ENCODE results near the gene APBB2. TPM values are rescaled to one million over a fixed set of nuclear protein-coding genes. Genes with fewer than 3 reads are reported as not detected.
"Not testable (repeated sequence)": the region's sequence is repeated elsewhere in the genome, so short reads cannot be mapped to it uniquely, and the experiment has no call there.

APBB2 gene
- total and polyA plus RNA-seq, 3 experiments from 2014 or later = 0.86 to 1.1 TPM; not detected in 1

DNA sequence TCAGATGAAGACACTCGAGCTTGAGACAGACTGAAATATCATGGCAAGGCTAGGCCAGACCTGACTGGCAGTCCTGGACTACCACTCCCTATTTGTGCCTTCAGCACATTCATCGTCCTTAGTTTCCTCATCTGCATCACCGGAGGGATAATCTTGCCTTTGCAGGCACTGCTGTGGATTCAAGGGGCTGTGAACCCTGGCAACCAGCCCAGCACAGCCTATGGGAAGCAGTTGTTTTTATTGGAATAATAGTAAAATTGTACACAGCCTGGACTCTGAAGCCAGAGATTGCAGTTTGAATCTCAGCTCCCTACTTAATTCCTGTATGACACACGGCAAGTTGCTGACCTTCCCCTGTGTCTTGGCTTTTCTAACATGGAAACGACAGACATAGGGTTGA is 303.6 kb downstream of the APBB2 start:
- no peak for DNase-seq
- Mint-ChIP-seq H3K27ac (no peak overlapping the region), H3K9me3 (peaks cover 0 to 5% (median 0%) of the 10 kb centered on the region in 5 donors), H3K4me3 (no peak overlapping the region), H3K27me3 (peaks cover 3 to 12% of the 10 kb centered on the region in 2 donors), H3K36me3 (no peaks in the 10 kb centered on the region), H3K4me1 (peaks cover 6 to 13% (median 13%) of the 10 kb centered on the region in 3 donors)
- POLR2A ChIA-PET = no interaction called here
- H3K27me3 ChIP-seq (ENCODE audit: insufficient read depth, low read length, poor library complexity, severe bottlenecking) = no peaks in the 10 kb centered on the region
- H3K36me3 ChIP-seq (ENCODE audit: insufficient read depth, low read length) = no peaks in the 10 kb centered on the region
- H3K4me1 ChIP-seq (ENCODE audit: insufficient read depth, low read length) = no peaks in the 10 kb centered on the region
- no peak overlapping the region for H3K4me3 ChIP-seq (ENCODE audit: low read length)
- H3K9me3 ChIP-seq (ENCODE audit: low read length) = no peaks in the 10 kb centered on the region
- CTCF ChIA-PET = interaction anchor here (1.0 kb wide), 2 partner anchors 12 to 14 kb away, joined by 3 to 4 read pairs; no protein-coding TSS in a partner anchor
- H3K27ac ChIP-seq (ENCODE audit: low read depth, low read length) = no peak overlapping the region

DNA sequence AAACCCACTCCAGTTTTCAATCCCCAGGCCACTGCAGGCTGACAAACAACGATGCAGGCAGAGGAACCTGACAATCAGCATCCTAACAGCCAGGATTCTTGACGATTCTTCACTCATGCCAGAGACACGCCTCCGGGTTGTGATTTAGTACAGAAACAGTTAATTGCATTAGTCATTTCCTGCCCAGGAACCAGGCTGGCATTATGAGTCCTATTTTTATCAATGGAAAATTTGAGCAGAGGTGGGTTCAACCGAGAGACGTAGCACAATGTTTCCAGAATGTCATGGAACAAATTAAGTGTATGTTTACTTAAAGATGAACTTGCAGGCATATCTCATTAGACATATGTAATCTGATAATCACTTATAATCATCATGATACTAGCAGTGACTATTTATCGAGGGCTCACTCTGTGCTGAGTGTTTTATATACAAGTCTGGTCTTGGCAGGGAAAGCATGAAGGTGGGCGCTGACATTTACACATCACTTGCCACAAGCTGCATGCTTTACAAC is 304.9 kb downstream of the APBB2 start:
- ChIA-PET CTCF (interaction anchor here (1.0 kb wide), 1 partner anchor 14 kb away, joined by 4 read pairs; no protein-coding TSS in a partner anchor), POLR2A (no interaction called here)
- Histone ChIP-seq H3K27me3 (ENCODE audit: insufficient read depth, low read length, poor library complexity, severe bottlenecking) (no peaks in the 10 kb centered on the region), H3K36me3 (ENCODE audit: insufficient read depth, low read length) (no peaks in the 10 kb centered on the region), H3K27ac (ENCODE audit: low read depth, low read length) (no peak overlapping the region), H3K4me1 (ENCODE audit: insufficient read depth, low read length) (no peaks in the 10 kb centered on the region), H3K9me3 (ENCODE audit: low read length) (no peaks in the 10 kb centered on the region), H3K4me3 (ENCODE audit: low read length) (no peak overlapping the region)
- H3K4me3 Mint-ChIP-seq = no peak overlapping the region
- H3K9me3 Mint-ChIP-seq = peaks cover 0 to 1% (median 0%) of the 10 kb centered on the region in 5 donors
- H3K27me3 Mint-ChIP-seq = peaks cover 3 to 17% of the 10 kb centered on the region in 2 donors
- H3K27ac Mint-ChIP-seq = no peak overlapping the region
- H3K36me3 Mint-ChIP-seq = no peaks in the 10 kb centered on the region
- DNase-seq = no peak
- H3K4me1 Mint-ChIP-seq = peaks cover 6 to 13% (median 13%) of the 10 kb centered on the region in 3 donors

DNA sequence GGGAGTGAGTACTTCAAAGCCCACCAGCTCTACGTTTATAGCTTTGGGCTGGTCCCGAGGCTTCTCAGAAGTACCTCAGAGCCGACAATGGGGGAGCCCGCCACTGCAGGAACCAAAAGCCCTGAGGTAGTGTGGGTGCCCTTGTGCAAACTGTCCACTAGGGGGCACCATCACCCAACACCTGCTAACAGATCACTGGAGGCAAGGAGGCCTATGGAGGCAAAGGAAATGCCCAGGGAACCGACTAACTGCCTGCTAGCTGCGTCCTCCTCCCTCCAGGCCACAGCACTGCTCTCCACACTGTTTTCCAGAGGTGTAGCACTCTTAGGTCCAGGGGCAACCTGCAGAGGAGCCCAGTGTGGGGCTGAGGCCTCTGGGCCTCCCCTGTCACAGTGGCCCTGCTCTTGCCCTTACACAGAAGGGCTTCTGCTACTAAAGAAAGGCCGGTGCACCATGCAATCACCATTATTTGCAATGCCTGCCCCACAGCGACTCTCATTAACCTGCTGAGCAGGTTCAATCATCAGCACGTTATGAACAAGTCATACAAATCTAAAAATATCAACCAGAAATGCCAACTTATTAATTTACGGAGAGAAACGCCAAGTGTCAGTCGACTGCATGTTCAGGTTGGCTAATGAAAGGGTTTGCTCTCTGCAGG is 305.5 kb downstream of the APBB2 start:
- Histone ChIP-seq H3K9me3 (ENCODE audit: low read length) (no peaks in the 10 kb centered on the region), H3K4me3 (ENCODE audit: low read length) (no peak overlapping the region), H3K27me3 (ENCODE audit: insufficient read depth, low read length, poor library complexity, severe bottlenecking) (no peaks in the 10 kb centered on the region), H3K36me3 (ENCODE audit: insufficient read depth, low read length) (no peaks in the 10 kb centered on the region), H3K4me1 (ENCODE audit: insufficient read depth, low read length) (no peaks in the 10 kb centered on the region), H3K27ac (ENCODE audit: low read depth, low read length) (no peak overlapping the region)
- Mint-ChIP-seq H3K27me3 (peaks cover 3 to 17% of the 10 kb centered on the region in 2 donors), H3K4me3 (no peak overlapping the region), H3K4me1 (peaks cover 6 to 13% (median 13%) of the 10 kb centered on the region in 3 donors), H3K27ac (no peak overlapping the region), H3K36me3 (no peaks in the 10 kb centered on the region), H3K9me3 (no peaks in the 10 kb centered on the region)
- POLR2A ChIA-PET = no interaction called here
- CTCF ChIA-PET = interaction anchor here (1.1 to 1.4 kb wide), 2 partner anchors 9 to 12 kb away, joined by 4 to 8 read pairs; no protein-coding TSS in a partner anchor
- DNase-seq = peak; percentile 14 to 61 (median 28)

DNA sequence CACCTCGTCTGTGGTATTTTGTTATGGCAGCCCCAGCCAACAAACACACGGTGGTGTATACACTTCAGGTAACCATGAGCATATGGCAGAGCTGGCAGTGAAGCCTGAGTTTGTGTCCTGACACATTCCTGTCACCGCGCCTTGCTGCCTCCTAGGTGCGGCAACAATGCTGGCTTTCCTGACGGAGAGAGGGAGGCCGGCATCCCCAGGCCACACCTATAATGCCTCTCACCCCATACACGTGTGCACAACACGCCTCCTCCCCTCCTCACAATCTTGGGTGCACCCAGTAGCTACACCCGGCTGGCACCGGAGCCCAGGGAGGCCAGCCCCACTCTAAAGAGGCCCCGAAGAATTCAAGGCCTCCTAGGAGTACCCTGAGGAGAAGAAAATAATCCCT is 306.0 kb downstream of the APBB2 start:
- no peak overlapping the region for H3K4me3 Mint-ChIP-seq
- H3K27me3 Mint-ChIP-seq = peaks cover 3 to 17% of the 10 kb centered on the region in 2 donors
- peaks cover 6 to 13% (median 13%) of the 10 kb centered on the region in 3 donors for H3K4me1 Mint-ChIP-seq
- no peaks in the 10 kb centered on the region for H3K27me3 ChIP-seq (ENCODE audit: insufficient read depth, low read length, poor library complexity, severe bottlenecking)
- DNase-seq = no peak
- H3K36me3 Mint-ChIP-seq = no peaks in the 10 kb centered on the region
- no peaks in the 10 kb centered on the region for H3K36me3 ChIP-seq (ENCODE audit: insufficient read depth, low read length)
- CTCF ChIA-PET = interaction anchor here (1.1 to 1.4 kb wide), 2 partner anchors 10 to 12 kb away, joined by 4 to 8 read pairs; no protein-coding TSS in a partner anchor
- H3K27ac ChIP-seq (ENCODE audit: low read depth, low read length) = no peak overlapping the region
- no peak overlapping the region for H3K27ac Mint-ChIP-seq
- H3K4me3 ChIP-seq (ENCODE audit: low read length) = no peak overlapping the region
- POLR2A ChIA-PET = no interaction called here
- H3K9me3 ChIP-seq (ENCODE audit: low read length) = no peaks in the 10 kb centered on the region
- H3K9me3 Mint-ChIP-seq = no peaks in the 10 kb centered on the region
- no peaks in the 10 kb centered on the region for H3K4me1 ChIP-seq (ENCODE audit: insufficient read depth, low read length)

DNA sequence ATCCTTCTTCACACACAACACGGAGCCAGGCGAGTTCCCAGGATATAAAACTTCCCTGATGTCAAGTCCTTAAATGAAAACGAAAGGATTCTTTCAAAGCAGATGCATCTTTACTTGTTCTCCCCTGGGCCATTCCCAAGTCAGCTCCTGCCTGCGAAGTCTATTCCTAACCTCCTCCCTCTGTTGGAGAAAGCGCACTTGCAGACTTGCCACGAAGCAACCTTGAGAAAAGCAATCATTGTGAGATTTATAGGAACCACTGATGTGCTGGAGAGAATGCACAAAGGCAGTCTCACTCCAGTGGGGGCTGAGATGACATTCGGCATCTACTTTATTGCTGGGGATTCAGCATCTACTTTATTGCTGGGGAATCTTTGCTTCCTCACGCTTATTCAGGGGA is 308.9 kb downstream of the APBB2 start:
- H3K4me1 ChIP-seq (ENCODE audit: insufficient read depth, low read length) = no peaks in the 10 kb centered on the region
- no peak overlapping the region for H3K27ac Mint-ChIP-seq
- no peaks in the 10 kb centered on the region for H3K9me3 ChIP-seq (ENCODE audit: low read length)
- H3K36me3 ChIP-seq (ENCODE audit: insufficient read depth, low read length) = no peaks in the 10 kb centered on the region
- H3K36me3 Mint-ChIP-seq = no peaks in the 10 kb centered on the region
- H3K4me3 Mint-ChIP-seq = no peak overlapping the region
- H3K27me3 ChIP-seq (ENCODE audit: insufficient read depth, low read length, poor library complexity, severe bottlenecking) = no peaks in the 10 kb centered on the region
- ChIA-PET CTCF (no interaction called here), POLR2A (no interaction called here)
- H3K4me3 ChIP-seq (ENCODE audit: low read length) = no peak overlapping the region
- no peaks in the 10 kb centered on the region for H3K9me3 Mint-ChIP-seq
- H3K27ac ChIP-seq (ENCODE audit: low read depth, low read length) = no peak overlapping the region
- no peak for DNase-seq
- H3K4me1 Mint-ChIP-seq = peaks cover 6 to 13% (median 13%) of the 10 kb centered on the region in 3 donors
- peaks cover 2 to 13% of the 10 kb centered on the region in 2 donors for H3K27me3 Mint-ChIP-seq

DNA sequence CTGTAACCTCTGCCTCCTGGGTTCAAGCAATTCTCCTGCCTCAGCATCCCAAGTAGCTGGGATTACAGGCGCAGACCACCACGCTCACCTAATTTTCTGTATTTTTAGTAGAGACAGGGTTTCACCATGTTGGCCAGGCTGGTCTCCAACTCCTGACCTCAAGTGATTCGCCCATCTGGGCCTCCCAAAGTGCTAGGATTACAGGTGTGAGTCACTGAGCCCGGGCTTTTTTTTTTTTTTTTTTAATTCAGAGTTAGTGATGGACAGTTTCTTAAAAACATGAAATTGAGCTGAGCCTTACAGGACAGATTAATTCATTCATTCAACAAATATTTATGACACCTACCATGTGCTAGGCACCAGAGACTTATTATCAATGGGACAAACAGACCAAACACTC is 313.8 kb downstream of the APBB2 start:
- POLR2A ChIA-PET; H3K4me1 Mint-ChIP-seq; H3K27ac Mint-ChIP-seq; H3K36me3 ChIP-seq (ENCODE audit: insufficient read depth, low read length); H3K27me3 Mint-ChIP-seq; H3K4me1 ChIP-seq (ENCODE audit: insufficient read depth, low read length); H3K4me3 ChIP-seq (ENCODE audit: low read length); H3K9me3 ChIP-seq (ENCODE audit: low read length); H3K4me3 Mint-ChIP-seq; DNase-seq; H3K27ac ChIP-seq (ENCODE audit: low read depth, low read length); CTCF ChIA-PET; H3K27me3 ChIP-seq (ENCODE audit: insufficient read depth, low read length, poor library complexity, severe bottlenecking); H3K9me3 Mint-ChIP-seq; H3K36me3 Mint-ChIP-seq: not testable (repeated sequence)

DNA sequence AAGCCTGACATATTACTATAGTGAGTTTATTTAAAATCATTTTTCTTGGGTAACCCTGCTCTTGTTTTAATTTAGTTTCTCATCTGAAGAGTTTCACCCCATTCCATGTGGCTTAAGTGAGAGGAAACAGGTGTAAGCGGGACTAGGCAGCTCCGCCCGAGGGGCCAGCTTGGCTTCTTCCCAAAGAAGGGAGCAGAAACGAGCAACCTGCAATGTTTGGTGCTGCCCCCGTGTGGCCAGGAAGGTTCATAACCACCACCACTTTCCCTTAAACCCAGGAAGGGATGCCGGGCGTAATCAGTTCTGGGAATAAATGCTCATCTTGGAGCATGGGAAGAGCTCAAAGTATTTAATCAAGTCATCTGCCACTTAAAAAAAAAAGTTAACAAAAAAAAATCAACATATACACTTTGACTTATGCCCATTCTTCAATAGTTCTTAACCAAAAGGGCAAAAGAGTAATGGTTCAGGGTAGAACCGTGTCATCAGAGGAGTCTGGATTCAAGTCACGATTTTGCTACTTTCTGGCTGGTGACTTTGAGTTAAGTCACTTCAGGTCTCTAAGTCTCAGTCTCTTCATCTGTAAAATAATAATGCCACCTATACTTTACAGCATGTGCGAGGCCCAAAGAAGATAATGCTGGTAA is 316.7 kb downstream of the APBB2 start:
- H3K4me1 Mint-ChIP-seq = peaks cover 5 to 9% (median 5%) of the 10 kb centered on the region in 3 donors
- Histone ChIP-seq H3K4me3 (ENCODE audit: low read length) (no peak overlapping the region), H3K27ac (ENCODE audit: low read depth, low read length) (no peak overlapping the region), H3K4me1 (ENCODE audit: insufficient read depth, low read length) (no peaks in the 10 kb centered on the region), H3K9me3 (ENCODE audit: low read length) (no peaks in the 10 kb centered on the region), H3K36me3 (ENCODE audit: insufficient read depth, low read length) (no peaks in the 10 kb centered on the region), H3K27me3 (ENCODE audit: insufficient read depth, low read length, poor library complexity, severe bottlenecking) (no peaks in the 10 kb centered on the region)
- H3K36me3 Mint-ChIP-seq = no peaks in the 10 kb centered on the region
- peak overlapping the region in 1 of 8 donors; percentile 51 for H3K27ac Mint-ChIP-seq
- H3K4me3 Mint-ChIP-seq = peak overlapping the region in 6 of 7 donors; percentile 44 to 76 (median 64)
- ChIA-PET CTCF (interaction anchor here (0.8 to 2.5 kb wide), 11 partner anchors 9 to 841 kb away, joined by 3 to 12 read pairs (median 4); partner anchors contain the start of gene N4BP2), POLR2A (no interaction called here)
- DNase-seq = peak; percentile 13 to 62 (median 37)
- H3K9me3 Mint-ChIP-seq = no peaks in the 10 kb centered on the region
- H3K27me3 Mint-ChIP-seq = peaks cover 0 to 1% of the 10 kb centered on the region in 2 donors

DNA sequence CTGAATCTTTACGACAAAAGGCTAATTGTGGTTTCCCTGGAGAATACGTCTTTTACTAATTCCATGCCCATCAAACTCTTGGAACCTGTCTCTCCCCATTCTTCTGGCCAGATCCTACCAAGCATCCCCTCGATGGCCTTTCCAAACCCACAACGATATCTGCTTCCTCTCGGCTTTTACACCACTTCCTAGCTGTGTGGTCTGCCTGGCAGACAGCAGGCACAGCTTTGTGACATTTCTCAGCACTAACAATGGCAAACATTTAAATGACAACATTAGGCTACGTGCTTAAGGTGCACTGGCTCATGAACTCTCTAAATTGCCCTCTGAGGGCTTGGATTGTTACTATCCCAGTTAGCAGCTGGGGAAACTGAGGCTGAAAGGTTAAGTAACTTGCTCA is 323.6 kb downstream of the APBB2 start:
- H3K4me1 Mint-ChIP-seq = no peaks in the 10 kb centered on the region
- POLR2A ChIA-PET = no interaction called here
- peaks cover 1 to 4% of the 10 kb centered on the region in 2 donors for H3K27me3 Mint-ChIP-seq
- H3K4me3 Mint-ChIP-seq = no peak overlapping the region
- CTCF ChIA-PET = no interaction called here
- H3K4me1 ChIP-seq (ENCODE audit: insufficient read depth, low read length) = no peaks in the 10 kb centered on the region
- no peaks in the 10 kb centered on the region for H3K36me3 Mint-ChIP-seq
- no peak overlapping the region for H3K4me3 ChIP-seq (ENCODE audit: low read length)
- no peaks in the 10 kb centered on the region for H3K36me3 ChIP-seq (ENCODE audit: insufficient read depth, low read length)
- no peak for DNase-seq
- no peak overlapping the region for H3K27ac Mint-ChIP-seq
- no peak overlapping the region for H3K27ac ChIP-seq (ENCODE audit: low read depth, low read length)
- H3K9me3 ChIP-seq (ENCODE audit: low read length) = no peaks in the 10 kb centered on the region
- H3K9me3 Mint-ChIP-seq = no peaks in the 10 kb centered on the region
- no peaks in the 10 kb centered on the region for H3K27me3 ChIP-seq (ENCODE audit: insufficient read depth, low read length, poor library complexity, severe bottlenecking)
